ENCODE measurements around the gene BCL2.

GRCh38 chr18:63157293-63158011, 162.1 kb downstream of the BCL2 start:
- TF ChIP-seq CTCF (IDR thresholded peaks at IDR 0.05) (no peak), POLR2A (IDR thresholded peaks at IDR 0.05) (no peak), POLR2AphosphoS5 (IDR thresholded peaks at IDR 0.05) (peak; percentile 39)

Data from prostate gland (tissue), 2 donors.